Measurements from ENCODE around the gene TSPAN9.

Gene TSPAN9

GRCh38 chr12:3227076-3227975, 150.1 kb downstream of the TSPAN9 start:
- DNase-seq (ENCODE audit: low read depth): no peak
- Histone ChIP-seq H3K36me3 (ENCODE audit: control insufficient read depth, insufficient read depth, low read length, severe bottlenecking) (no peaks in the 10 kb centered on the region), H3K9ac (ENCODE audit: low read length) (no peak overlapping the region)

DNA sequence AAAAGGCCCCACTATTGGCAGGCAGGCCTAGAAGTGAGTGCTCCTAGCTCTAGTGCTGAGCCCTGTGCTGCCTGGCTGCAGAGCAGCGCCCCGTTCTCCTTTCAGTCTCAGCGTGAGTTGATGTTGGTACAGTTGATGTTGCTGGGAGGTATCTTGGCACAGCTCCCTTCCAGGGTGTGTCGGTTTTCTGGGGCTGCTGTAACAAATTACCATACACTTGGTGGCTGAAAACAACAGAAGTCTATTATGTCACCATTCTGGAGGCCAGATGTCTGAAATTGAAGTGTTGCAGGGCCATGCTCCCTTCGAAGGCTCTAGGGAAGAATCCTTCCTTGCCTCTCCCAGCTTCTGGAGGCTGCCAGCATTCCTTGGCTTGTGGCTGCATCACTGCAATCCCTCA, 151.4 kb downstream of the TSPAN9 start:
- Histone ChIP-seq H3K9ac (ENCODE audit: low read length) (no peak overlapping the region), H3K4me3 (ENCODE audit: low read length) (no peak overlapping the region), H3K4me1 (ENCODE audit: control insufficient read depth, insufficient read depth, low read length) (no peaks in the 10 kb centered on the region), H3K27me3 (replicated peaks; ENCODE audit: control insufficient read depth, insufficient read depth, low read length) (peaks cover 16% of the 10 kb centered on the region), H3K36me3 (ENCODE audit: control insufficient read depth, insufficient read depth, low read length, severe bottlenecking) (no peaks in the 10 kb centered on the region), H3K9me3 (ENCODE audit: control insufficient read depth, low read length) (peaks cover 7% of the 10 kb centered on the region)
- DNase-seq (ENCODE audit: low read depth): no peak

More at GRCh38 chr12:3227076-3227975, 150.1 kb downstream of the TSPAN9 start:
- Histone ChIP-seq H3K4me3 (ENCODE audit: low read length) (no peak overlapping the region), H3K9me3 (ENCODE audit: control insufficient read depth, low read length) (peaks cover 7% of the 10 kb centered on the region), H3K27me3 (replicated peaks; ENCODE audit: control insufficient read depth, insufficient read depth, low read length) (peaks cover 16% of the 10 kb centered on the region), H3K4me1 (ENCODE audit: control insufficient read depth, insufficient read depth, low read length) (no peaks in the 10 kb centered on the region)

DNA sequence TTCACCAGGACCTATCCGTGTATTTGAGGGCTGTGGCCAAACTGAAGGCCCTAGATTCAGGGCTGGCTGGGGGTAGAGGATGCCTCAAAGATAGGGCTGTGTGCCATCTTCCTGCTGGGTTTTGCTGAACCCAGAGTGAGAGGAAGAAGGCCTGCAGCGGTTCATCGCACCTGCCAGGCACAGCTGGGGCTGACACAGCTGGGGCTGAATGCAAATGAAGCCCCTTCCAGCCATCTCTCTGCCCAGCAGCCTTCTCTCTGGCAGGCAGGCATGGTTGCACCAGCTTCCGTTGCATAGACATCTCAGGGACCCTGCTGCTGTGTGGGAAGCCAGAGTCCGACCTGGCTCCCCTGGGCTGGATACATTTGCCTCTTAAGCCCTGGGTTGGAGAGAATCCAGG, 152.4 kb downstream of the TSPAN9 start:
- Histone ChIP-seq H3K4me3 (ENCODE audit: low read length) (no peak overlapping the region), H3K36me3 (ENCODE audit: control insufficient read depth, insufficient read depth, low read length, severe bottlenecking) (no peaks in the 10 kb centered on the region), H3K27me3 (replicated peaks; ENCODE audit: control insufficient read depth, insufficient read depth, low read length) (peaks cover 12% of the 10 kb centered on the region), H3K9me3 (ENCODE audit: control insufficient read depth, low read length) (peaks cover 7% of the 10 kb centered on the region), H3K9ac (ENCODE audit: low read length) (no peak overlapping the region), H3K4me1 (ENCODE audit: control insufficient read depth, insufficient read depth, low read length) (no peaks in the 10 kb centered on the region)
- no peak for DNase-seq (ENCODE audit: low read depth)

DNA sequence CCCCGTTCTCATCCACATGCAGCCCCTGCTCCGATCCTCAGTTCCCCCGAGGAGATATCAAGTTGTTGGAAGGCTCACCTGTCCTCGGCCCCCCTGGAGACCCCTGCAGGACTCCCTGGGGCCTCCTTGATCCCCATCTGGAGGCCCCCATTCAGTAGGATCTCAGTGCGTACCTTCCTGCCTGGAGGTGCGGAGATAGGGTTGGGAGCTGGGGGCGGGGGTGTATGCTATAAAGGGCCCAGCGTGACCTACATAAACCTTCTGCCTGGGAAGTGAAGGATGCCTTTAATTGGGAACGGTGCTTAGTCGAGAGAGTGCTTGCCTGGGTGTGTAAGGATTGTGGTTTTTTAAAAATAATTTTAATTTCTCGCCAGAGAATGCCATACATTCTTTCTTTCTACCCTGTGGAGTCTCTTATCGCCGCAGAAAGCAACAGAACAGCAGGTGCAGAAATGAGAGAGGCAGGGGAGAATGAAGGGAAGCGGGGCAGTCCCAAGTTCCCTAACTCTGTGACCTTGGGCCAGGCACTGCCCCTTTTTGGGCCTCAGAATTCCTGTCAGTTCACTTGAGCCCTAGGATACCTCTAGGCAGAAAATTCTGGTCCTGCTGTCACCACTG, 153.7 kb downstream of the TSPAN9 start:
- Histone ChIP-seq H3K36me3 (ENCODE audit: control insufficient read depth, insufficient read depth, low read length, severe bottlenecking) (no peaks in the 10 kb centered on the region), H3K9me3 (ENCODE audit: control insufficient read depth, low read length) (peaks cover 7% of the 10 kb centered on the region), H3K4me3 (ENCODE audit: low read length) (no peak overlapping the region), H3K9ac (ENCODE audit: low read length) (no peak overlapping the region), H3K4me1 (ENCODE audit: control insufficient read depth, insufficient read depth, low read length) (no peaks in the 10 kb centered on the region), H3K27me3 (replicated peaks; ENCODE audit: control insufficient read depth, insufficient read depth, low read length) (peaks cover 12% of the 10 kb centered on the region)
- DNase-seq (ENCODE audit: low read depth): no peak

DNA sequence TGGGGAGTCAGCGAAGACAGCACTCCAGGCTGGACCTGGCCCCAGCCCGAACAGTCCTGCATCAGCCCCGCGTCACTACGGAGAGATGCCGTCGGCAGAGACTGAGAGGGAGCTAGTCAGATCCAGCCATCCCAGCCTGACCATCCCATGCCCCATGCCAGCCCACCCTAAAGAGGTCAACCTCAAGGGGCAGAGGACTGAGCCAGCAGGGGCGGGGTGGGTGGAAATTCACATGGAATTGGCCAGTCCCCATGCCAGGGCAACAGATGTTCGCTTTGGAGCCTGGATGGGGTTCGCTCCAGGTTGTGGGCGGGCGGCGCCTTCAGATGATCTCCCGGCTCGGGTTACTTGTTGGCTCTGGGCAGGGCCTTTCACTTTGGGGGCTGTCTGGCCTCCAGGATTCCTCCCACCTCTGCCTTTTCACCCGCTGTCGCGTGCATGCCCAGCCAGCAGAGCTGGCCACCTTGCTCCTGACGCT, 154.3 kb downstream of the TSPAN9 start:
- peaks cover 7% of the 10 kb centered on the region for H3K9me3 ChIP-seq (ENCODE audit: control insufficient read depth, low read length)
- no peak for DNase-seq (ENCODE audit: low read depth)

GRCh38 chr12:3233797-3234196, 156.6 kb downstream of the TSPAN9 start:
- H3K27me3 ChIP-seq (replicated peaks; ENCODE audit: control insufficient read depth, insufficient read depth, low read length): peaks cover 20% of the 10 kb centered on the region
- no peaks in the 10 kb centered on the region for H3K36me3 ChIP-seq (ENCODE audit: control insufficient read depth, insufficient read depth, low read length, severe bottlenecking)
- H3K4me1 ChIP-seq (ENCODE audit: control insufficient read depth, insufficient read depth, low read length): no peaks in the 10 kb centered on the region
- H3K9me3 ChIP-seq (ENCODE audit: control insufficient read depth, low read length): peaks cover 2% of the 10 kb centered on the region
- H3K9ac ChIP-seq (ENCODE audit: low read length): no peak overlapping the region
- no peak for DNase-seq (ENCODE audit: low read depth)
- H3K4me3 ChIP-seq (ENCODE audit: low read length): no peak overlapping the region

More for the DNA sequence above, 154.3 kb downstream of the TSPAN9 start:
- H3K9ac ChIP-seq (ENCODE audit: low read length): no peak overlapping the region
- no peaks in the 10 kb centered on the region for H3K36me3 ChIP-seq (ENCODE audit: control insufficient read depth, insufficient read depth, low read length, severe bottlenecking)
- no peak overlapping the region for H3K4me3 ChIP-seq (ENCODE audit: low read length)
- H3K27me3 ChIP-seq (replicated peaks; ENCODE audit: control insufficient read depth, insufficient read depth, low read length): peaks cover 17% of the 10 kb centered on the region
- no peaks in the 10 kb centered on the region for H3K4me1 ChIP-seq (ENCODE audit: control insufficient read depth, insufficient read depth, low read length)

DNA sequence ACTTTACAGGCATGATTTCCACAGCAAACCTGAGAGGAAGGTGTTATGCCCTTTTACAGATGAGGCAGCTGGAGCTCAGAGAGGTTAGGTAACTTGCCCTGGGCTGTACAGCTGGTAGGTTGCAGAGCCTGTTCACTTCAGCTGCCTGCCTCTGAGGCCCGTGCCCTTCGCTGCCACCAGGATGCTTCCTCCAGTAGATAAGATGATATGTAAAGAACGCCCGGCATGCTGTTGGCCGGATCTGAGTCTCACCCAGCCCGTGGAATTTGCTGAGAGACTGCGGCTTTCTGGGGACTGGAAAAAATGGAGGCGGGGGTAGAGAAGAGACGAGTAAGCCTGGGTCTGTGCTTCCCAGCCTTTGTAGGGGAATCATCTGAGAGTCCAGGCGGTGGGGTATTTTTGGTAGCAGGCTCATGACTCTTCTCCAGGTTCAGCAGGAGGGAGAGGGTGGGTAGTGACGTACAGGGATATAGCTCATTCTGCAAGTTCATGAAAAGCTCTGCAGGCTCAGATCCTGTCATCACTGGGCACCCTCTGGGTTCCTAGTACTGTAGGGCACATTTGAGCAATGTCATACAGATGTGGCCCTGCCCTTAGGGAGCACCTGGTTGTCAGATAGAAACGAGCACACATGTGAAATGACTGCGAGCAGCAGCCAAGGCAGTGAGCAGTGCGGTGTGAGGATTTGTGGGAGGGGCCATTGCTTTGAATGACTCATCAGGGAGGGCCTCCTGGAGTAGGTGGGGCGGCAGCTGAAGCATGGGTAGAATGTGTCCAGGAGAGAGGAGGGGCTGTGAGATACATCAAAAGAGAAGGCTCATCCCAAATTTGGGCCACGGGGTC, 159.4 kb downstream of the TSPAN9 start:
- H3K9me3 ChIP-seq (ENCODE audit: control insufficient read depth, low read length): no peaks in the 10 kb centered on the region
- H3K9ac ChIP-seq (ENCODE audit: low read length): no peak overlapping the region
- H3K36me3 ChIP-seq (ENCODE audit: control insufficient read depth, insufficient read depth, low read length, severe bottlenecking): no peaks in the 10 kb centered on the region
- no peak overlapping the region for H3K4me3 ChIP-seq (ENCODE audit: low read length)
- H3K27me3 ChIP-seq (replicated peaks; ENCODE audit: control insufficient read depth, insufficient read depth, low read length): peaks cover 18% of the 10 kb centered on the region
- no peaks in the 10 kb centered on the region for H3K4me1 ChIP-seq (ENCODE audit: control insufficient read depth, insufficient read depth, low read length)
- DNase-seq (ENCODE audit: low read depth): peak; percentile 38

- Histone ChIP-seq H3K9ac (ENCODE audit: low read length) (no peak overlapping the region), H3K9me3 (ENCODE audit: control insufficient read depth, low read length) (no peaks in the 10 kb centered on the region), H3K36me3 (ENCODE audit: control insufficient read depth, insufficient read depth, low read length, severe bottlenecking) (no peaks in the 10 kb centered on the region), H3K27me3 (replicated peaks; ENCODE audit: control insufficient read depth, insufficient read depth, low read length) (peaks cover 18% of the 10 kb centered on the region), H3K4me1 (ENCODE audit: control insufficient read depth, insufficient read depth, low read length) (no peaks in the 10 kb centered on the region), H3K4me3 (ENCODE audit: low read length) (no peak overlapping the region)
- no peak for DNase-seq (ENCODE audit: low read depth)
Measured at GRCh38 chr12:3238196-3238595, 161.0 kb downstream of the TSPAN9 start.

- Histone ChIP-seq H3K4me3 (ENCODE audit: low read length) (no peak overlapping the region), H3K27me3 (replicated peaks; ENCODE audit: control insufficient read depth, insufficient read depth, low read length) (peaks cover 11% of the 10 kb centered on the region), H3K9ac (ENCODE audit: low read length) (no peak overlapping the region), H3K9me3 (ENCODE audit: control insufficient read depth, low read length) (no peaks in the 10 kb centered on the region), H3K36me3 (ENCODE audit: control insufficient read depth, insufficient read depth, low read length, severe bottlenecking) (no peaks in the 10 kb centered on the region), H3K4me1 (ENCODE audit: control insufficient read depth, insufficient read depth, low read length) (no peaks in the 10 kb centered on the region)
- DNase-seq (ENCODE audit: low read depth): no peak
Measured at GRCh38 chr12:3241621-3242020, 164.4 kb downstream of the TSPAN9 start.

DNA sequence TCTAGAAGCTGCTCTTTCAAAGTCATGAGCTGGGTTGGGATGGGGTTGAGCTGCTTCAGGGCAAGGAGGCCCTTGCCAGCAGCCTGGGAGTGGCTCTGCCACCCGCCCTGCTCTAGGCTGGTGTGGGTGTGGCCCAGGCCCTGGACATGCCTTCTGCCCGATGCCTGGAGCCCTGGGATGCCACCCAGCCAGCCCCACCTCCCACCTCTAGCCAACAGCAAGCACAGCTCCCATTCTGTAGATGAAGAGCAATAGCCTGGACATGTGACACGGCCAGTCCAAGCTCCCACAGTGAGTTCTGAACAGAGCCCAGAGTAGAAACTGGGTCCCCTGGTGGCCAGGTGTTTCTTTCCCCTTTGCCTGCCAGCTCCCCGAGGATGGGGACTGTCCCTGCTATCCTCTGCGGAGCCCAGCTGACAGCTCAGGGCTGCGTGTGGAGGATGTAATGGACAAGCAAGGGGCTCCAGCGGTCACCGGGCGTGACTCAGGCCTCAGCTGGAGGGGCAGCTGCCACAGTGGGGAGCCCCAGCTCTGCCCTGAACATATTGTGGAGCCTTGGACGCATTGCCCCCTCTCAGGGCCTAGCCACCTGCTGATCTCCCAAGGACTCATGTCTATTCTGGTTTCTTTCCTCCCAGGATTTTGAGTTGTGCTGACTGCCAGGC, 165.2 kb downstream of the TSPAN9 start:
- Histone ChIP-seq H3K9me3 (ENCODE audit: control insufficient read depth, low read length) (no peaks in the 10 kb centered on the region), H3K4me1 (ENCODE audit: control insufficient read depth, insufficient read depth, low read length) (no peaks in the 10 kb centered on the region)
- DNase-seq (ENCODE audit: low read depth): no peak

More for the DNA sequence above, 165.2 kb downstream of the TSPAN9 start:
- Histone ChIP-seq H3K9ac (ENCODE audit: low read length) (no peak overlapping the region), H3K27me3 (replicated peaks; ENCODE audit: control insufficient read depth, insufficient read depth, low read length) (peaks cover 11% of the 10 kb centered on the region), H3K4me3 (ENCODE audit: low read length) (no peak overlapping the region), H3K36me3 (ENCODE audit: control insufficient read depth, insufficient read depth, low read length, severe bottlenecking) (no peaks in the 10 kb centered on the region)
